PFSK-1 (cell line): ENCODE measurements around the gene CENPA.

Experiments used
- POLR2AphosphoS5 ChIP-seq: IDR thresholded peaks from 2 replicates; pipeline ENCODE4 v1.6.1; 2012; ENCODE audit warnings: low read depth, mild to moderate bottlenecking, control low read depth, low read length, moderate library complexity
- TAF1 ChIP-seq: IDR thresholded peaks from 2 replicates; pipeline ENCODE4 v1.6.1; 2012; ENCODE audit warnings: low read length, control low read depth, borderline replicate concordance; ENCODE audit not compliant: insufficient read depth

GRCh38 chr2:26743852-26744251 is 42.0 kb upstream of the CENPA start:
- no peak for TF ChIP-seq POLR2AphosphoS5
- no peak for TF ChIP-seq TAF1
